NOMO-1 treated with DMSO at 0.1 percent for 48 hours (cell line): ENCODE results near the gene TIMELESS.
"Not testable (repeated sequence)": the region's sequence is repeated elsewhere in the genome, so short reads cannot be mapped to it uniquely, and the experiment has no call there.

ENCODE experiments used
- DNase-seq: peaks from one replicate; lab custom pipeline; 2025; ENCODE audit not compliant: unreplicated experiment; lab: John Stamatoyannopoulos, UW

TIMELESS gene

DNA sequence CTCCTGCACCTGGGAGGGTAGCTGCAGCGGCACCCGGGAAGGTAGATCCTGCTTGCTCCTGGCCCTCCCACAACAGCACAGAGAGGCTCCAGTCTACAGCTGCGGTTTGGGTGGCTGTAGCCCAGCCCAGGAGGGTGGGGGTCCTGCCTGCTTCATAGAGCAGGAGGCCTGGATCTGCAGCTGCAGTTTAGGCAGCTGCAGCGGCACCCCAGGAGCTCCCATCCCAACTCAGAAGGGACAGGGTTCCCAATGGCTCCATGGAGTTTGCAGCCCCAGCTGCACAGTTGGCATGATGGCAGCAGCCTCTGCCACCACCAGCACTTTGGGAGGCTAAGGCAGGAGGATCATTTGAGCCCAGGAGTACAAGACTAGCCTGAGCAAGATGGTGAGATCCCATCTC is 38.5 kb downstream of the TIMELESS start:
- DNase-seq: no peak

DNA sequence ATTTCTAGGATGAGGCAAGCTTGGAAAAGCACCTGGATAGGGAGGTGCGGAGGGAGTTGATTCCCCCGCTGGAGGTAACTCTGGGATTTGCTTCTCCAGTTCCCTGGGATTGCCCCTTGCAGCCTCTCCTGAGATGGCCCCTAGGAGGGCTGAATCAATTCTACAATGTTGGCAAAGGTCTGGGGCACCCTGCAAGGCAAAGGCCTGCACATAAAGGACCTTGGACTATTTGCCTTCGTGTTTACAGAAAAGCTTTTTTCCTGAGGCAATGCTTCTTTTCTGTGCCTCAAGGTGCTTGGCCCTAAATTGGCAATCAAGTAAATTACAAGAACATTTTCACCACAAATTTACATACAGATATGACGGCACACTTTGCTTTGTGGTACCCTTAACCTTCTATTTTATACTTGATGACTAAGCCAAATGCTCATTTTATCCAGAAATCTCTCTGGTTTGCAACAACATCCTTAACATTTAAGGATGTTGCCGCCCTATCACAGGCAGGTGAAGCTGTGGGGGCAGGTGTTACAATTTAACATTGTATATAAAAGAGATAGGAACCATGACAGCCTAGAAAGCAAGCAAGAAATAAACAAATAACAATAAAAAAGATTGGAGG is 40.3 kb downstream of the TIMELESS start:
- DNase-seq: no peak

DNA sequence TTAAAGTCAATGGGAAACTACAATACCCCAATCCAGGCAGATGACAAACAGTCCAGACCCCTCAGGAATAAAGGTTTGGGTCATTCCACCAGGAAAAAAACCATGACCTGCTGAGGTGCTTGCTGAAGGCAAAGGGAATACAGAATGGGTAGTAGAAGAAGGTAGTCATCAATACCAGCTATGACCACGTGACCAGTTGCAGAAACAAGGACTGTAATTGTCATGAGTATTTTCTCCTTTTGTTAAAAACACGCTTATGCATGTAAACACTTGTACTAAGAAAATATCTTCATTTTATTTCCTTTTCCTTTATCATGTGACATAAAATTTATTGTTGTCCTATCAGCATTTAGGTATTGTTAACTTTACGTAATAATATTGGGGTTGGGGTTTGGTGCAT is 45.0 kb downstream of the TIMELESS start:
- not testable (repeated sequence) for DNase-seq

DNA sequence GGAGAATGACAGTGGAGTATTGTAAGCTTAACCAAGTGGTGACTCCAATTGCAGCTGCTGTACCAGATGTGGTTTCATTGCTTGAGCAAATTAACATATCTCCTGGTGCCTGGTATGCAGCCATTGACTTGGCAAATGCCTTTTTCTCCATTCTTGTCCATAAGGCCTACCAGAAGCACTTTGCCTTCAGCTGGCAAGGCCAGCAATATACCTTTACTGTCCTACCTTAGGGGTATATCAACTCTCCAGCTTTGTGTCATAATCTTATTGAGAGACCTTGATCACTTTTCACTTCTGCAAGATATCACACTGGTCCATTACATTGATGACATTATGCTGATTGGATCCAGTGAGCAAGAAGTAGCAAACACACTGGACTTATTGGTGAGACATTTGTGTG is 47.6 kb downstream of the TIMELESS start:
- not testable (repeated sequence) for DNase-seq

DNA sequence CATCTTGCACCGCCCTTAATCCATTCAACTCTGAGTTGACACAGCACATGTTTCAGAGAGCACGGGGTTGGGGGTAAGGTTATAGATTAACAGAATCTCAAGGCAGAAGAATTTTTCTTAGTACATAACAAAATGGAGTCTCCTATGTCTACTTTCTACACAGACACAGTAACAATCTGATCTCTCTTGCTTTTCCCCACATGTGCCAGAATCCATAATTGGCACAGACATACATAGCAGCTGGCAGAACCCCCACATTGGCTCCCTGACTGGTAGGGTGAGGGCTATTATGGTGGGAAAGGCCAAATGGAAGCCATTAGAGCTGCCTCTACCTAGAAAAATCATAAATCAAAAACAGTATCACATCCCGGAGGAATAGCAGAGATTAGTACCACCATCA is 48.1 kb downstream of the TIMELESS start:
- DNase-seq: not testable (repeated sequence)

DNA sequence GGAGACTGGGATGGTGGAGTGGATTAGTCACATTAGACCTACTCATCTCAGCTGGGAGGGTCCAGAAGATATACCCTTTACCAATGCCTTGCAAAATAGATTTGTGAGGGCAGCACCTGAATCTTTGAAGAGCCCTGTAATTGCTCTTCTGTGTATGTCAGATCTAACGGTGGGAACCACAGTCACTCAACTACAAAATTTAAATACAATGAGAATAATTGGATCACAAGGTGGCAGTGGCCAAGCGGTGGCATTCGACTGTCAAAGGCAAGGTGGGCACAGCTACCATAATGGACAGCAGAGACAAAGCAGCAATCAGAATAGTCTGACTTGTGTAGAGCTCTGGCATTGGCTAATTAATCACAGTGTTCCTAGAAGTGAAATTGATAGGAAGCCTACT is 49.8 kb downstream of the TIMELESS start:
- not testable (repeated sequence) for DNase-seq

DNA sequence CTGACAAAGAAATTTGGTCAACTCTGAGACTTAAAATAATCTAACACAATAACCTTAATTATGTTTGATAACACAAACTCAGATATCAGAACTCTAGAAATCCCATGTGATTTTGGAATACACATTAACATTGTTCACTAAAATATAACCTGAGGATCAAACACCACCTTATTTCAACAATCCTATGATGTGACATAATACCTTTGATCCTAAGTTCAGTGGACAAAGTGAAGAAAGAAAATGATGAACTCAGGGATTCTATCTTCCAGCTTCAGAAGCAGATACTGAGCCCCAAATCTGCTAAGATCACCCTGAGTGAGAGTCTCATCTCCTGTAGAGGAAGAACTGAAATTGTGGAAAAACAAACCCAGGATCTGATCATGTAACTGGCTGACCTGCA is 50.9 kb downstream of the TIMELESS start:
- no peak for DNase-seq

DNA sequence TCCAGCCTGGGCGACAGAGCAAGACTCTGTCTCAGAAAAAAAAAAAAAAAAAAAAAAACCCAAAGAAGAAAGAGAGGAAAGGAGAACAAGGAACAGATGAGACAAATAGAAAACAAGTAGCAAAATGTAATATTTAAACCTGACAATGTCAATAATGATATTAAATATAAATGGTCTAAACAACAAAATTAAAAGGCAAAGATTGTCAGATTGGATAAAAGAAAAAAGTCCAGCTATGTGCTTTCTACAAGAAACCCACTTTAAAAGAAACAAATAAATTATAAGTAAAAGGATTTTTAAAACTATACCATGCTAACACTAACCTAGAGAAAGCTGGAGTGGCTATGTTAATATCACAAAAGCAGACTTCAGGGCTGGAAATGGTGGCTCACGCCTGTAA is 56.9 kb downstream of the TIMELESS start:
- DNase-seq: no peak

DNA sequence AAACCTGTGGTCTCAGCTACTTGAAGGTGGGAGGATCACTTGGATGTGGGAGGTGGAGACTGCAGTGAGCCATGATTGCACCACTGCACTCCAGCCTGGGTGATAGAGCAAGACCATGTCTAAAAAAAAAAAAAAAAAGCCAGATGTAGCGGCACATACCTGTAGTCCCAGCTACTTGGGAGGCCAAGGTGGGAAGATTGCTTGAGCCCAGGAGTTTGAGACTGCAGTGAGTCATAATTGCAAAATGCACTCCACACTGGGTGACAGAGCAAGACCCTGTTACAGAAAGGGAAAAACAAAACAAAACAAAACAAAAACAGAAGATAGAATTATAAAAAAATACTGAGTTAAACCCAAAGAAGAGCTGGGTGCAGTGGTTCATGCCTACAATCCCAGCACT is 57.5 kb downstream of the TIMELESS start:
- no peak for DNase-seq

DNA sequence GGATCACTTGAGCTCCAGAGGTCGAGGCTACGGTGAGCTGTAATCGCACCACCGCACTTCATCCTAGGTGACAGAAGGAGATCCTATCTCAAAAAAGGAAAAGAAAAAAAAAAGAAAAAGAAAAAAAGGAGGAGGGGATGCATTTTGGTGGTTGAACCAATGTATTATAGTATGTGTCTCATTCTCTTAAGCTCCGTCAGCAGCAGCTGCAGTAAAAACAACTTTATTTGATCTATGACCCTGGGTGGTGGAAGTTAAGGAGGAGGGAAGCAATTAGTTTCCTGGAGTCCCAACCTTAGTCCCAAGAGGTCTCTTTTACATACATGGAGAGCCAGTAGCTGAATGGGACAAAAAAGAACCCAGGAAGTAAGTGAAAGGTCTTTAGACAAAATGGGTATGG is 59.8 kb downstream of the TIMELESS start:
- DNase-seq: no peak

DNA sequence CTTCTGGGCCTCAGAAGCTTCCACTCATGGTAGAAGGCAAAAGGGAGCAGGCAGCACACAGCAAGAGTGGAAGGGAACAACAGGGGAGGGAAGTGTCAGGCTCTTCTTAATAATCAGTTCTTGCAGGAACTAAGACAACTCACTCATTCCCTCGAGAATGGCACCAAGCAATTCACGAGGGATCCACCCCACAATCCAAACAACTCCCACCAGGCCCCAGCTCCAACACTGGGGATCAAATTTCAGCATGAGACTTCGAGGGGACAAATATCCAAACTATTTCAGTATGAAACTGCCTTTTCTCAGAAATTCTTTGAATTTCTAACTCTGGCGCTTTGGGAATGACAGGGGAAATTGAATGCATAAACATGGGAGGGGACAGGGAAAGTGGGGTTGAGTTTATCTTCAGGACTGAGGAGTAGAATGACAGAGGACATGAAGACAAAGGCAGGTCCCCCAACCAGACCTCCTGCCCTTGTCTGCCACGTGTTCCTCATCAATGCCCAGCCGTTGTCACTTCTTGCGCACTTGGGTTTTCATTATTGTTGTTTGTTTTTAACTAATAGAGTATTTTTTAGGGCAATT is 62.0 kb downstream of the TIMELESS start:
- no peak for DNase-seq

DNA sequence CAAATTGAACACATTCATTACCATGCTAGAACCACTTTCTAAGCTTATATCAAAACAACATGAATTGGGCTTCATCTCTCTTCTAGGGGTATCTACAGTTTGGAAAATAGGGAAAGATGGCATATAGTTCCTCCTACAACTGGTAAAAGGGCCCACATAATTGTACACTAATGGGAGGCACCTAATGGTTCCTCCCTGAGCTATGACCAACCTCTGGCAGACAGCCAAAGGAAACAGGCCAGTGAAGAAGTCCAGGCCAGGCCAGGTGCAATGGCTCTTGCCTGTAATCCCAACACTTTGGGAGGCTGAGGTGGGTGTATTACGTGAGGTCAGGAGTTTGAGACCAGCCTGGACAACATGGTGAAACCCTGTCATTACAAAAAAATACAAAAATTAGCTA is 63.4 kb downstream of the TIMELESS start:
- no peak for DNase-seq

DNA sequence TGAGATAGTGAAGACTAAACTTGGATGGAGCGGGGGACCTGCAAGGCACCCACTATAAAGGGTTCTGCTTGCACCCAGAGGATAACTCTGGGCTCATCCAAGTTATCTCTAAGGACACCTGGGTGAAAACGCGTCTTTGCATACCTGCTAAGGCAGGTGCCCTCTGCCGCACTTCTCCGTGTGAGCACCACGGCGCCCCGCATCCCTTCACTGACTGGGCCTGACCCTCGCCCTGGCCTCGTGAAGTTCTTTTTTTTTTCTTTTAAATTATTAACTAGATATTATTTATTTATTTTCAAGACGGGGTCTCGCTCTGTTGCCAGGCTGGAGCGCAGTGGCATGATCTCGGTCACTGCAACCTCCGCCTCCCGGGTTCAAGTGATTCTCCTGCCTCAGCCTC is 66.6 kb downstream of the TIMELESS start:
- DNase-seq: no peak

DNA sequence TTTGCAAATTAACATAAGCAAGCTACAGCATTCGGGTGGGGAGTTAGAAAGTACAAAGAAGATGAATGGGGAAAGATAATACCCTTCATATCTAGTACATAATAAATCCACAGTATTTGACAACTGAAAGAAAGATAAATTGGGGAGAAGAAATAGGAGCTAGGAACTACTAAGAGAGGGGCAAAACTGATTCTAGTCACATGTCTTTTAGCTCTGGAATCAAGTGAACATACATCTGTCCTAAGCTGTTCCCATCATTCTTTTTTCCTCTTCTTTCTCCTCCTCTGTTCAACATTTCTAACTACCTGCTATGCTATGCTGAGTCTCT is 71.3 kb downstream of the TIMELESS start:
- DNase-seq: no peak

DNA sequence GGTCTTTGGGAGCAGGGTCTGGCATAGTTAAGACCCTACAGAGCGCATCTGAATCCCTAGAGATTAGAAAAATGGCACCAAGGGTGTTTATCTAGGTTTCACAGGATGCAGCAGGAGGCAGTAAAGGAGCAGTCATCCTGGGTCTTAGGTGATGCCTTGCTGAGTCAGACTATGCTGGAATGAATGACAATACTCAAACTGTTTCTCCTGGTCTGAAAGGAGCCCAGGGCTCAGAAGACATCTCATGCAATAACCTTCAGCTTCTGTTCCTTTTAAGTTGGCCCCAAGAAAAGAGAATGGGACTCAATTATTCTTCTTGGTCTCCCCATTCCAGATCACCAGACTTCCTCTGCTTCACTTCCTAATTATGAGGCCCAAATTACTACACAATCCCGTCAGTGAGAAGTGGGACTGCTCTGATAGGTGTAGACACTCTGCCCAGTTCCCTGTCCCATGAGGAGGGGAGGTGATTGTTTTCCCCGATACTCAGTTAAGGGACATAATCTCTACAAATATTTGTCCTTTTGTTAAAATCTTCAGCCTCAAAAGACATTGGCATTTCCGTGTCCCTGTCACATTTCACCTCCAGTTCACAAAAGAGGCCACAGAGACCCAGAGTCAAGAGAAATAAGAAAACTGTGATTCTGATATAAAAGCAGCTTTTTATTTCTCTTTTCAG is 71.8 kb downstream of the TIMELESS start:
- no peak for DNase-seq

DNA sequence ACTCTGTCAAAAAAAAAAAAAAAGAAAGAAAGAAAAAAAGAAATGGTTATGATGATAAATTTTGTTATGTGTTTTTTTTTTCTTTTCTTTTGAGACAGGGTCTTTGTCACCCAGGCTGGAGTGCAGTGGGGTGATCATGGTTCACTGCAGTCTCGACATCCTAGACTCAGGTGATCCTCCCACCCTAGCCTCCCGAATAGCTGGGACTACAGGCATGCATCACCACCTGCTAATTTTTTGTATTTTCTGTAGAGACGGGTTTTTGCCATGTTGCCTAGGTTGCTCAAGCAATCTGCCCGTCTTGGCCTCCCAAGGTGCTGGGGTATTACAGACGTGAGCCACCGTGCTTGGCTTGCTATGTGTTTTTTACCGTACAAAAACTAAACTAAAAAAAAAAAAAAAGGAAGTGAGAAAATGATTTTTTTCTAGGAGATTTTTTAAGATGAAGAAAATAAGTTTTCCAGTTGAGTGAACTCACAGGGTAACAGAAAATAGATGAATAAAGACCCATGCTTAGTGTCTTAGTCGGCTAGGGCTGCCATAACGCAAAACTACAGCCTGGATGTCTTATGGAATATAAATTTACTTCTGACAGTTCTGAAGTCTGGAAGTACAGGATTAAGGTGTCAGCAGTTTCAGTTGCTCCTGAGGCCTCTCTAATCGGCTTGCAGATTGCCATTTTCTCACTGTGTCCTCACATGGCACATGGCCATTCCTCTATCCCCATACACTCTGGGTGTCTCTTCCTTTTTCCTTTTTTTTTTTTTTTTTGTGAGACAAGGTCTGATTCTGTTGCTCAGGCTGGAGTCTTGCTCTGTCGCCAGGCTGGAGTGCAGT is 73.4 kb downstream of the TIMELESS start:
- DNase-seq: peak; percentile 54

DNA sequence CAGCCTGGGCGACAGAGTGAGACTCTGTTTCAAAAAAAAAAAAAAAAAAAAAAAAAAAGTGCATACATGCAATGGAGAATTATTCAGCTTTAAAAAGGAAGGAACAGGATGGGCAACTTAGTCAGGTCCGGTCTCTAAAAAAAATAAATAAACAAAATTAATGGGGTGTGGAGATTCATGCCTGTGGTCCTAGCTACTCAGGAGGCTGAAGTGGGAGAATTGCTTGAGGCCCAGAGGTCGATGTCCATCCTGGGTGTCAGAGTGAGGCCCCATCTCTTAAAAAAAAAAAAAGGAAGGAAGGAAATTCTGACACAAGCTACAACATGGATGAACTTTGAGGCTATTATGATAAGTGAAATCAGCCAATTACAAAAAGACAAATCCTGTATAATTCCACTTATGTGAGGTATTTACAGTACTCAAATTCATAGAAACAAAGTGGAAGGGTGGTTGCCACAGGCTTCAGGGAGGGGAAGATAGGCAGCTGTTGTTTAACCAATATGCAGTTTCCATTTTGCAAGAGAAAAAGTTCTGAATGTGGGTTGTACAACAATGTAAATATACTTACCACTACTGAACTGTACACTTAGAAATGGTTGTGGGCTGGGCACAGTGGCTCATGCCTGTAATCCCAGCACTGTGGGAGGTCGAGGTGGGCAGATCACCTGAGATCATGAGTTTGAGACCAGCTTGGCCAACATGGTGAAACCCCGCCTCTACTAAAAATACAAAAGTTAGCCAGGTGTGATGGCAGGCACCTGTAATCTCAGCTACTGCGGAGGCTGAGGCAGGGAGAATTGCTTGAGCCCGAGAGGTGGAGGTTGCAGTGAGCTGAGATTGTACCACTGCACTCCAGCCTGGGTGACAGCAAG is 74.3 kb downstream of the TIMELESS start:
- no peak for DNase-seq

DNA sequence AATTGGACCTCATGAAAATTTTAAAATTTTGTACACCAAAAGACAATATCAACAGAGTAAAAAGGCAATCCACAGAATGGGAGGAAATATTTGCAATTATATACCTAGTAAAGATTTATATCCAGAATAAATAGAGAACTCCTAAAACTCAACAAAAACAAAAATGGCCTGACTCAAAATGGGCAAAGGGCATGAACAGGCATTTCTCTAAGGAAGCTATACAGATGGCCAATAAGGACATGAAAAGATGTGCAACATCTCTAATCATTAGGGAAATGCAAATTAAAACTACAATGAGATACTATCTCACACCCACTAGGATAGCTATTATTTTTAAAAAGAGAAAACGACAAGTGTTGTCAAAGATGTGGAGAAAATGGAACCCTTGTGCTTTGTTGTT is 75.7 kb downstream of the TIMELESS start:
- no peak for DNase-seq

DNA sequence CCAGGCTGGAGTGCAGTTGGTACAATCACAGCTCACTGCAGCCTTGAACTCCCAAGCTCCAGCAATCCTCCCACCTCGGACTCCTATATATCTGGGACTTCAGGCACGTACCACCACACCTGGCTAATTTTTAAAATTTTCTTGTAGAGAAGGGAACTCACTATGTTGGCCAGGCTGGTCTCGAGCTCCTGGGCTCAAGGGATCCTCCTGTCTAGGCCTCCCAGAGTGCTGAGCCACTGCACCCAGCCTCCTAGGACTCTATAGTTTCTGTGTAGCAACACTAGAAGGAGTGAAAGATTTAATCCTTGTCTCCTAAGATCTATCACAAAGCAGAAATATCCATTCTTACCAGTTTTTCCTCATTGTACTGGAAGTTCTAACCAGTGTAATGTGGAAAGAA is 82.3 kb downstream of the TIMELESS start:
- no peak for DNase-seq
